ENCODE results near the gene B4GALT7. TPM values are rescaled to one million over a fixed set of nuclear protein-coding genes. Genes with fewer than 3 reads are reported as not detected.
"Not testable (repeated sequence)": the region's sequence is repeated elsewhere in the genome, so short reads cannot be mapped to it uniquely, and the experiment has no call there.

Gene B4GALT7, protein sequence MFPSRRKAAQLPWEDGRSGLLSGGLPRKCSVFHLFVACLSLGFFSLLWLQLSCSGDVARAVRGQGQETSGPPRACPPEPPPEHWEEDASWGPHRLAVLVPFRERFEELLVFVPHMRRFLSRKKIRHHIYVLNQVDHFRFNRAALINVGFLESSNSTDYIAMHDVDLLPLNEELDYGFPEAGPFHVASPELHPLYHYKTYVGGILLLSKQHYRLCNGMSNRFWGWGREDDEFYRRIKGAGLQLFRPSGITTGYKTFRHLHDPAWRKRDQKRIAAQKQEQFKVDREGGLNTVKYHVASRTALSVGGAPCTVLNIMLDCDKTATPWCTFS
- total RNA-seq (2014; rRNA removed; shearing (Covaris generic); ENCODE audit: low replicate concordance), result 90.2 and 101 TPM in 2 replicates

DNA sequence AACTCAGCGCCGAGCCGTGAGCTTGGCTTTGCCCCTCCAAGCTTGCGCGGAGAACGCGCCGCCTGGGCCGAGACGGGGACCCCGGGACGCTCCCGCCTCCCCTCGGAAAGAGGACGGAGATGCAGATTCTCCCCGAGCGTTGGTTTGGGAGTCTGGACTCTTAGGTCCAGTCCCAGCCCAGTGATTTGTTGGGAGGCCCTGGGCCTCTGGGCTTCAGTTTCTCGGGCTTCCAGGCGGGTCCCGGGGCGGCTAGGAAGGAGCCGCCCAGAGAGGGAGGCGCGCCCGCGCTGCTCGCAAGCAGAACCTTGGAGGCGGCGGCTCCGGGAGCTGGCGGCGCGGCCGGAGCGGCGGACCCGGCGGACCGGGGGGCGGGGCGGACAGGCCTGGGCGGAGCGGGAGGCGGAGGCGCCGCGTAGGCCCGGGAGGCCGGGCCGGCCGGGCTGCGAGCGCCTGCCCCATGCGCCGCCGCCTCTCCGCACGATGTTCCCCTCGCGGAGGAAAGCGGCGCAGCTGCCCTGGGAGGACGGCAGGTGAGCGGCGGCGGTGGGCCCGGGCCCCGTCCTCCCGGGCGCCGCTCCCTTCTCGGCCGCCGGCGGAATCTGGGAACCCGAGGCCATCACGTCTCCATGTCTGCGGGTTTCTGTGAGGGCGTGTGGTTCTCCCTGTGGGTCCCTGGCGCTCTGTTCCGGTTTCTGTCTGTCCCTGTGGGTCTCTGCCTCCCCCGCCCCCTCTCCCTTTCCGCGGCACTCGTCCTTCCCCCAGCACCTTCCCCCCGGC is at the start of gene B4GALT7:
B4GALT7 (plus strand) TSS at position 402 of the 777 bp plus-strand sequence; CDS start at position 481, 79 bp downstream.
- peak; percentile 85 for DNase-seq (ENCODE audit: low read depth)

DNA sequence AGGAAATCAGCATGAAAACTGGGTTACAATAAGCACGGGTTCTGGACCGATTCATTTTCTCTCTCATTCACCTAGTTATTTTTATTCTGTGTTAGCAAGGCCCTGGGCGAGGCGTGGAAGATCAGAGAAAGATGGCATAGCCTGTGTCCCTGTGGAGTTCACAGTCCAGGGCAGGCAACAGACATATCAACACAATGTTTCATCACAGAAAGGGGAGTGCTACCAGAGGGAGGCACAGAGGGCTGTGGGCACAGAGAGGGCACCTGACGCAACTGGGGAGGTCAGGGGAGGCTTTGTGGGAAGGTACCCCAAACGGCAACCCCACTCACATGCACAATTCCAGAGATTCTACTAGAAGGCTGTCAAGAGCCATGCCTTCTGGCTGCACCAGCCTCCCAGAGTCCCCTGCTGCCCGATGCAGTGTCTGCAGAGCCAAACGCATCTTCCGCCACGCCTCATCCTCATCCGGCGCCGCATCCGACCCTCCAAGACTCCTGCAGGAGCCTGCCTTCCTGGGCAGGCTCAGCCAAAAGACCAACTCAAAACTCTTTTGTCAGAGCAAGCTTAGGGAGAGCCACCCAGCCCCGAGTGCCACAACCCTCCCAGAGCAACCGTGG is 47.0 kb upstream of the B4GALT7 start:
- no peak for DNase-seq (ENCODE audit: low read depth)
- in situ Hi-C loops (cut with HindIII; ENCODE audit: low pct_unique_long_range_greater_than_20kb, low sequenced_read_pairs), result no loop called here

More for the DNA sequence above, at the start of gene B4GALT7:
- in situ Hi-C loops (cut with HindIII; ENCODE audit: low pct_unique_long_range_greater_than_20kb, low sequenced_read_pairs), result no loop called here

DNA sequence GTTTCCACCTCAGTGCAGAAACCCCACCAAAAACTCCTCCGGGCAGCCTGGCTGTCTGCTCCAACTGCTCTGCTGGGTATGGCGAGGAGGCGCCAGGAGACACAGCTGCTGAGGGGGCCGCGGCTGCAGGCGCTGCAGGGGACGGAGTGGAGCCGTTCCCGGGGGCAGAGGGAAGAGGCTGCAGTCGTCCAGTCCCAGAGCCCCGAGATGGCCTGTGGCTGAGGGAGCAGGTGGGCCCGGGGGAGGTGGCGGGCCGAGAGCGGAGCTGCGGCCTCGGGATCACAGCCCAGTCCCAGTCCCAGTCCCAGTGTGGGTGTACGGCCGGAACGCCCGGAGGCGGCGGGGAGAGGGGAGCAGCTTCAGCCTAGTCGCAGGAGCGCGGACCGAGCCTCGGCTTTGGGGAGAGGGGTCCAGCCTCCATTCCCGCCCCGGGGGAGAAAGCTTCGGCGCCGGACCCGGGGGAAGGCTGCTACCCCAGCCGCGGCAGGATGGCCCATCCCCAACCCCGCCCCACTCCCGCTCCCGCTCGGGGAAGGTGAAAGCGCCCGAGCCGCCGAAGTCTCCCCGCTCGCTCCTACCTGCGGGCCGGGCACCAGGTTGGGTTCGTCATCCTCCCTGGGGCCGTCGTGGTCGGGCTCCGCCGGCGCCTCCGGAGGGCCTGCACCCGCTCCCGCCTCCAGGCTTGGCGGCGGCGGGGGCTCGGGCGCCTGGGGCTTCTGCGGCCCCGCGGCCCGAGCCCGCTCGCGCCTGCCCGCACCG is 46.1 kb upstream of the B4GALT7 start:
- DNase-seq (ENCODE audit: low read depth), result peak; percentile 21
- in situ Hi-C loops (cut with HindIII; ENCODE audit: low pct_unique_long_range_greater_than_20kb, low sequenced_read_pairs), result no loop called here

DNA sequence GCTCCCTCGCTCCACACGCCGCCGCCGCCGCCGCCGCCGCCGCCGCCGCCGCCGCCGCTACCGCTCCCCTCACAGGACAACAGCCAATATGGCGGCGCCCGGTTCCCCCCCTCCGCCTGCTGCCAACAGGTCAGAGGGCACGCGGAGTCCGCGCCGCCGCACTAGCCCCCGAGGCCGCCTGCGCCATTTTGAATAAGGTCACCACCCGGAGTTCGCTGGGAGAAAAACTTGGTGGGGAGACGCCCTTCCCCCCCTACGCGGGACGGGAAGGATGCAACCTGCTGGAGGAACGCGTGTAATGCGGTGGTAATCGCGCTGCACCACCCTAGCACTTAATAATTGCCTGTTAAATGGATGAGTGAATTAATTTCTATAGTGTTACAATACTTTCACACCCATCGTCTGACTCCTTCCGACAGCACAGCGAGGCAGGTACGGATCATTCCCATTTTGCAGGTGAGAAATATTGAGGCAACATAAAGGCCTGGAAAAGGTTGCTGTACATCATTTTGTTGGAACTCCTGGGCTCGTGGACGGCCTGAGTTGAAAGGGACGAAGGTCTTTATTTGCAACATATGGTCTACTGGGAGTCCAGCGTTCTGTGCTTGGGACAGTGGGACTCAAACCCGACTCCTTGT is 45.3 kb upstream of the B4GALT7 start, which contains the start of gene FAM193B:
FAM193B (minus strand) TSS at position 90 of the 638 bp plus-strand sequence. CDS start 105 bp downstream, outside the sequence.
- in situ Hi-C loops (cut with HindIII; ENCODE audit: low pct_unique_long_range_greater_than_20kb, low sequenced_read_pairs), result no loop called here
- peak; percentile 95 for DNase-seq (ENCODE audit: low read depth)

DNA sequence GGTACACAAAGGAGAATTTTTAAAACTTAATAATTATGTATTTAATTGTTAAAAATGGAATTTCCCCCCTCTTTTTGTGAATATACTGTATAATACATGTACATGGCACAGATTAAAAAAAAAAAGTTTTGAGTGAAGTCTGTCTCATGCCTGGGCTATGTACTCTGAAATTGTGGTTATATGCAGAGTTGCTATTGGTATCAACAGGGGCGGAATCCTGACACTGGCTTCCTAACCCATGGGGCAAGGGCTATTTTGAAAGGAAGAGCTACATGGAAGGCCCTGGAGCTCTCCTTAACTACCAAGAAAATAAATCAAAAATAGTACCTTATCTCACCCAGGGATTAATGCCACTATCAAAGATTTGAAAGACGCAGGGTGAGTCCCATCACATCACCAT is 44.7 kb upstream of the B4GALT7 start:
- no peak for DNase-seq (ENCODE audit: low read depth)

DNA sequence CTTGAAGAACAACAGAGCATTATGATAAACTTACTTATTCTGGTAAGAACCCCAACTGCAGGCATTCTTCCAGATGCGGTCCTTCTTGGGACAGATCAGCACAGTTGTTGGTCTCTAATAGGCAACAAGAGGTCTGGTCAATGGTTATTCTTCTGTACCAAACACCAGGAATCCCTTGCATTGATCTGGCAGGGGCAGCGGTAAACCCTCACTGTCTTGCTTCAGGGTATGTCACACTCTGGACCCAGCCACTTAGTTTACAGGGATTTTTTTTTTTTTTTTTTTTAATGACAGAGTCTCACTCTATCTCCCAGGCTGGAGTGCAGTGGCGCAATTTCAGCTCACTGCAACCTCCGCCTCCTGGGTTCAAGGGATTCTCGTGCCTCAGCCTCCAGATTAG is 44.3 kb upstream of the B4GALT7 start:
- in situ Hi-C loops (cut with HindIII; ENCODE audit: low pct_unique_long_range_greater_than_20kb, low sequenced_read_pairs), result no loop called here
- DNase-seq (ENCODE audit: low read depth), result no peak

More for the DNA sequence above, 44.7 kb upstream of the B4GALT7 start:
- in situ Hi-C loops (cut with HindIII; ENCODE audit: low pct_unique_long_range_greater_than_20kb, low sequenced_read_pairs), result no loop called here

DNA sequence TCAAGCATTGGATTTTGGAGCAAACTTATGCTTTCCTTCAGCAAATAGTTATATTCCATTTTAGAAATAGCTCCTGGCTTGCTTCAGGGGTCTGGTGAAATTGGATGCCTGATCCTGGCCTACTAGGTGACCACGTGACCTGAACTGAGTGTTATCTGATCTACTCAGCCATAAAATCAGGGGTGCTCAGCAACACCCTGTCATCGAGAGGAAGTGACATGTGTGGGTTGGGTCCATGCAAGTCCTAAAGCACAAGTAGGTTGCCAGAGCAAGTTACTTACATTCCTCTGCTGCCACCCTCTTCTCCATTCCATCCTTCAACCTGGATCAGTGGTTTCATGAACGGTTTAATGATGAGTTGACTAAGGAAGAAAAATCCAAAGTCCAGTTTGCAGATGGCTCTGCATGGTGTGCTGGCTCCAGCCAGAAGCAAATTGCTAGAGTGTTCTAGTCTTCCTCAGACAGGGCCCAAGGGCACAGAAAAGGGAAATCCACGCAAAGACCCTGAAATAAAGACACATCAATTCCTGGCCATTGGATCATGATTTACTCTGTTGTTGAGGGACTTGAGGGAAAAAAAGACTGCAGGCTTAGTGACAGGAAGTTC is 42.8 kb upstream of the B4GALT7 start:
- peak; percentile 23 for DNase-seq (ENCODE audit: low read depth)
- in situ Hi-C loops (cut with HindIII; ENCODE audit: low pct_unique_long_range_greater_than_20kb, low sequenced_read_pairs), result no loop called here

DNA sequence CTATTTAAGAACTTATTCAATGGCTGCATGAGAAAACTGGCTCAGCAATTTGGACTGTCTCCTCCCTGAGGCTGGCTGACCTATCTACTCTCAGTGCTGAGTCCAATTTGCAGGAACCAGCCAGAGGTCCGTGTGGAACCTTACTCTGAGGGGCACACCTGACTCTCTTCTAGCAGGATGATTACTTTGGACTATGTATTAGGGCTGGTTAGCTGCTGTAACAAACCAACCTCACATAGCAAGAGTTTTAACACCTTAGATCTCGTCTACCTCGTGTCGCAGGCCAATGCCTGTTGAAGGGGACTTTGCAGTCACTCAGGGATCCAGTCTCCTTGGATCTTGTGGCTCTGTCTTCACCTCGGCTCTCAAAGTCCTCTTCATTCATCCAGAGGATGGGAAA is 42.1 kb upstream of the B4GALT7 start:
- in situ Hi-C loops (cut with HindIII; ENCODE audit: low pct_unique_long_range_greater_than_20kb, low sequenced_read_pairs), result no loop called here
- no peak for DNase-seq (ENCODE audit: low read depth)

DNA sequence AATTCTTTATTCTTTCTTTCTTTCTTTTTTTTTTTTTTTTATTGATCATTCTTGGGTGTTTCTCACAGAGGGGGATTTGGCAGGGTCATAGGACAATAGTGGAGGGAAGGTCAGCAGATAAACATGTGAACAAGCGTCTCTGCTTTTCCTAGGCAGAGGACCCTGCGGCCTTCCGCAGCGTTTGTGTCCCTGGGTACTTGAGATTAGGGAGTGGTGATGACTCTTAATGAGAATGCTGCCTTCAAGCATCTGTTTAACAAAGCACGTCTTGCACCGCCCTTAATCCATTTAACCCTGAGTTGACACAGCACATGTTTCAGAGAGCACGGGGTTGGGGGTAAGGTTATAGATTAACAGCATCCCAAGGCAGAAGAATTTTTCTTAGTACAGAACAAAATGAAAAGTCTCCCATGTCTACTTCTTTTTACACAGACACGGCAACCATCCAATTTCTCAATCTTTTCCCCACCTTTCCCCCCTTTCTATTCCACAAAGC is 40.4 kb upstream of the B4GALT7 start:
- in situ Hi-C loops (cut with HindIII; ENCODE audit: low pct_unique_long_range_greater_than_20kb, low sequenced_read_pairs), result not testable (repeated sequence)

DNA sequence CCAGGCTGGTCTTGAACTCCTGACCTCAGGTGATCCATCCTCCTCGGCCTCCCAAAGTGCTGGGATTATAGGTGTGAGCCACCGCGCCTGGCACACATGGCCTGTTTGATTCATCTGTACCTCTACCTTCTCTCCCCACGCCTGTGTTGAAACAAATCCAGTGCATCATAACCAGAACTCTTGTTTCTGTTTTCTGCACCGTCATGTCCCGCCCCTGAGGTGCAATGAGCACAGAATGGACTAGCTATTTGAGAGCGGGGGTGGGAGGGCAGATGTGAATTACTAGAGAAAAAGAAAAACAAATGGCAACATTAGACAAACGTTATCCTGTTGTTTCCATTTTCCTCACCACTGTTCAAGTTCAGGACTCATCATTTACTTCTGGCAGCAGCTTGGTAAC is 34.9 kb upstream of the B4GALT7 start:
- in situ Hi-C loops (cut with HindIII; ENCODE audit: low pct_unique_long_range_greater_than_20kb, low sequenced_read_pairs), result no loop called here
- DNase-seq (ENCODE audit: low read depth), result no peak

More for the DNA sequence above, 40.4 kb upstream of the B4GALT7 start:
- not testable (repeated sequence) for DNase-seq (ENCODE audit: low read depth)

DNA sequence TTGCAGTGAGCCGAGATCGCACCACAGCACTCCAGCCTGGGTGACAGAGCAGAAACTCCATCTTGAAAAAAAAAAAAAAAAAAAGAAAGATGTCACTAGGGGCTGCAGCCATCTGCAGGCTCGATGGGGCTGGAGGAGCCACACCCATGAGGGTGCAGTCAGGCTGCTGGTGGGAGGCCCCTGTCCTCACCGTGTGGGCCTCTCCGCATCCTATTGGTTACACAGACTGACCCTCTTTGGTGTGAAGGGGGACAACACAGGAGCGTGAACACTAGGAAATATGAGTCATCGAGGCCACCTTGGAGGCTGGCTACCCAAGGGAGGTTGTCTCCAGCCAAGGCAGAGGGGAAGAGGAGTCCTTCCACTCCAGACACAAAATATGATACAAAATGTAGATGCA is 31.6 kb upstream of the B4GALT7 start:
- in situ Hi-C loops (cut with HindIII; ENCODE audit: low pct_unique_long_range_greater_than_20kb, low sequenced_read_pairs), result no loop called here
- no peak for DNase-seq (ENCODE audit: low read depth)

DNA sequence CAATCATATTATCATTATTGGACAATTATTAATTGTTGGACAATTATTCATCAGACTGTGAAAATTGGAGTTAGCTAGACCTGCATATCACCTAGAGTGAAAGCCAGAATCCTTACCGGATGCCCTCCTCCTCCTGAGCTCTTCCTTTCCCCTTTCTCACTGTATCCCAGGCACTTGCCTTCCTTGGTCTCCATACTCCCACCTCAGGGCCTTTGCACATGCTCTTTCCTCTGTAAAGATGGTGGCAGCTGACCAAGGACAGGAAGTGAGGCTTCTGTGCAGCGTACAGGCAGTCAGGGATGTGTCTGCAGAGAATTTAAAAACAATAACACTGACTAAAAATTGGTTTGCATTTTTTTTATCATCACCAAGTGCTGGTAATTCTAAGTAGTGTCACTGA is 30.0 kb upstream of the B4GALT7 start:
- no peak for DNase-seq (ENCODE audit: low read depth)
- in situ Hi-C loops (cut with HindIII; ENCODE audit: low pct_unique_long_range_greater_than_20kb, low sequenced_read_pairs), result no loop called here

DNA sequence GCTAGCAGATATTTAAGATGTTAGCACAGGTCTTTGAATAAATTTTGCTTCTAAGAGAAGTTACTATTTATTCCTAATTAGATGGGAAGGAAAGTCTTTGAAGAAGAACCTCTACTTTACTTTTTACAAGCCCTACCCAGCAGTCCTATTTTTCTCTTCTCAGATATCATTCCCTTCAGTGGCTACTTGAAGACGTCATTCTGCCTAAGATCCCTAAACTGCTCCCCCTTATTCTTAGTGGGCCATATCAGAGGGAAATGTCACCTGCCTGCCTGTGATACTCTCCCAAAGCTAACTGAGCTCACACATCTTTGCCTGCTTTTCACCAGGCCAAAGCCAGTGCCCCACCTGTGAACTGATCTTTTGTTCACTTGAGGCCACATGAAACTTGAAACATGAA is 24.4 kb upstream of the B4GALT7 start:
- DNase-seq (ENCODE audit: low read depth), result no peak
- in situ Hi-C loops (cut with HindIII; ENCODE audit: low pct_unique_long_range_greater_than_20kb, low sequenced_read_pairs), result no loop called here

DNA sequence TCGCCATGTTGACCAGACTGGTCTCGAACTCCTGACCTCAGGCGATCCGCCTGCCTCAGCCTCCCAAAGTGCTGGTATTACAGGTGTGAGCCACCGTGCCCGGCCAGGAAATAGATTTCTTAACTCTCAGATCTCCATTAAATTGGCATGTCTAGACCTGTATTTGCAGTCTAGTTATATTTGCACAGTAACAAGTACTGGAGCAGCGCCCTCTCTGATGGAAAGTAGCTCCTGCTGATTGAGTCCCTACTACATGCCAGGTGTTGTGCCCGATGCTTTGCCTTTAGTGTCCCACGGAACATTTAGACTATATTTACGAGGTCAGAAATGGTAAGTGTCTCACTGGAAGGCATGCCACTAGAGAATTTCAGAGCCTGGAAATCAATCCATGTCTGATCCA is 23.8 kb upstream of the B4GALT7 start:
- no peak for DNase-seq (ENCODE audit: low read depth)
- in situ Hi-C loops (cut with HindIII; ENCODE audit: low pct_unique_long_range_greater_than_20kb, low sequenced_read_pairs), result no loop called here

DNA sequence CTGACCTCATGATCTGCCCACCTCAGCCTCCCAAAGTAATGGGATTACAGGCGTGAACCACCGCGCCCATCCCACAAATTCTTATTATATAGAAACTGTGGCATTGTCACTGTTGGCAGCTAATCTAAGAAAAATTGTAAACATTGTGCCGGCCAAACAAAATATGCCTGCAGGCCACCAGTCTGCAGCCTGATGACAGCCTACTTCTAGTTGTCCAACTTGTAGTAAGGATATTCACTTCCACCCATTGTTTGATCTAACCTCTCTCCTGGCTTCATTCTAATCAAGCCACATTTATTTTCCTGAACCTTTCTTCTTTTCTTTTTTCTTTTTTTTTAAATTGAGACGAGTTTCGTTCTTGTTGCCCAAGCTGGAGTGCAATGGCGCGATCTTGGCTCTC is 21.6 kb upstream of the B4GALT7 start:
- DNase-seq (ENCODE audit: low read depth), result no peak
- in situ Hi-C loops (cut with HindIII; ENCODE audit: low pct_unique_long_range_greater_than_20kb, low sequenced_read_pairs), result no loop called here

DNA sequence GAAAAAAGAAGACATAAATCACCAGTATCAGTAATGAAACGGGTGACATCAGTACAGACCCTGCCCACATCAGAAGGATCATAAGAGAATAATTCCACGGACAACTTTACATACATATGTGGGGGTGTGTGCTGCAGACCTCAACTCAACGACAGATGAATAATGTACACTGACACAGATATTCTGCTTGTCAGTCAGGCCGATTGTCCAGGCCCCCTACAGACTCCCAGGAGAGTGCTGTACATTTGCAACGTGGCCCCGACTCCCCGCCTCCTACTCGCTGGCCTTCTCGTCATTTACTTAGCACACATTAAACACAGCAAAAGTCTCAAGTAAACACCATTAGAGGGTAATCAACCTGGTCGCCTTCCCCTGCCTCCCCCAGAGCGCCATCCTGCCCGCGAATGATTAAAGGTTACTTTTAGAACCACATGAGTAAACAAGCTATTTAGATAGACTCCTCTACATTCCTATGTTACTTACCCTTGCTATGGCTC is 11.5 kb upstream of the B4GALT7 start:
- in situ Hi-C loops (cut with HindIII; ENCODE audit: low pct_unique_long_range_greater_than_20kb, low sequenced_read_pairs), result no loop called here
- no peak for DNase-seq (ENCODE audit: low read depth)

DNA sequence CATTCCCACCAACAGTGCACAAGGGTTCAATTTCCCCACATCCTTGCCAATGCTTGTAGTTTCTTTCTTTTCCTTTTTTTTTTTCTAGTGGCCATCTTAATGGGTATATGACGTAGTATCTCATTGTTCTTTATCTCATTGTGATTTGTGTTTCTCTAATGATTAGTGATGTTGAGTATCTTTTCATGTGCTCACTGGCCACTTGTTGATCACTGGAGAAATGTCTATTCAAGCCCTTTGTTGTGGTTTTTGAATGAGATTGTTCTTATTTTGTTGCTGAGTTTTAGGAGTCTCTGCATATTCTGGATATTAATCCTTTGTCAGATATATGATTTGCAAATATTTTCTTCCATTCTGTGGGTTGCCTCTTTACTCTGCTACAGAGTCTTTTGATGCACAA is 9.5 kb upstream of the B4GALT7 start:
- in situ Hi-C loops (cut with HindIII; ENCODE audit: low pct_unique_long_range_greater_than_20kb, low sequenced_read_pairs), result no loop called here
- no peak for DNase-seq (ENCODE audit: low read depth)
